RWPE2 (cell line): ENCODE data around the gene SLC5A2.

ENCODE experiments used
- ATAC-seq: fragments of 200-7000 bp; cut with Tn5 transposase; 3 replicates; pipeline ENCODE4 v1.9.1; 2021; ENCODE audit warnings: low read depth
- DNase-seq: peaks from one replicate; pipeline ENCODE4 v3.0.0-alpha.2; 2020; ENCODE audit warnings: low spot score
- H3K27ac ChIP-seq: fragments of 450-650 bp; 2 replicates; pipeline ENCODE4 v1.5.1; 2017; ENCODE audit warnings: mild to moderate bottlenecking; ENCODE audit not compliant: poor library complexity, severe bottlenecking
- H3K27me3 ChIP-seq: fragments of 250-450 bp; sonication (Bioruptor Pico); 2 replicates; pipeline ENCODE4 v1.5.1; 2021; ENCODE audit warnings: mild to moderate bottlenecking, moderate library complexity; ENCODE audit not compliant: insufficient read depth, poor library complexity, severe bottlenecking
- H3K36me3 ChIP-seq: fragments of 250-450 bp; sonication (Bioruptor Pico); 2 replicates; pipeline ENCODE4 v1.5.1; 2020; ENCODE audit warnings: low read depth, mild to moderate bottlenecking, moderate library complexity
- H3K4me1 ChIP-seq: fragments of 250-450 bp; sonication (Bioruptor Pico); 2 replicates; pipeline ENCODE4 v1.5.1; 2021; ENCODE audit warnings: mild to moderate bottlenecking, moderate library complexity; ENCODE audit not compliant: insufficient read depth, poor library complexity, severe bottlenecking
- H3K4me3 ChIP-seq: fragments of 250-450 bp; sonication (Bioruptor Pico); 2 replicates; pipeline ENCODE4 v1.5.1; 2021; ENCODE audit warnings: mild to moderate bottlenecking, moderate library complexity; ENCODE audit not compliant: severe bottlenecking
- H3K9me3 ChIP-seq: fragments of 250-450 bp; sonication (Bioruptor Pico); 2 replicates; pipeline ENCODE4 v1.5.1; 2021; ENCODE audit warnings: mild to moderate bottlenecking, moderate library complexity; ENCODE audit not compliant: severe bottlenecking
- TF ChIP-seq, protein P1 (sequence below): fragments of 450-650 bp; IDR thresholded peaks from one replicate; pipeline ENCODE4 v1.5.1; 2017; ENCODE audit warnings: mild to moderate bottlenecking, moderate library complexity; ENCODE audit not compliant: poor library complexity, severe bottlenecking

The SLC5A2 gene

GRCh38 chr16:31470615-31471014 is 12.3 kb upstream of the SLC5A2 start:
- TF ChIP-seq, protein P1, sequence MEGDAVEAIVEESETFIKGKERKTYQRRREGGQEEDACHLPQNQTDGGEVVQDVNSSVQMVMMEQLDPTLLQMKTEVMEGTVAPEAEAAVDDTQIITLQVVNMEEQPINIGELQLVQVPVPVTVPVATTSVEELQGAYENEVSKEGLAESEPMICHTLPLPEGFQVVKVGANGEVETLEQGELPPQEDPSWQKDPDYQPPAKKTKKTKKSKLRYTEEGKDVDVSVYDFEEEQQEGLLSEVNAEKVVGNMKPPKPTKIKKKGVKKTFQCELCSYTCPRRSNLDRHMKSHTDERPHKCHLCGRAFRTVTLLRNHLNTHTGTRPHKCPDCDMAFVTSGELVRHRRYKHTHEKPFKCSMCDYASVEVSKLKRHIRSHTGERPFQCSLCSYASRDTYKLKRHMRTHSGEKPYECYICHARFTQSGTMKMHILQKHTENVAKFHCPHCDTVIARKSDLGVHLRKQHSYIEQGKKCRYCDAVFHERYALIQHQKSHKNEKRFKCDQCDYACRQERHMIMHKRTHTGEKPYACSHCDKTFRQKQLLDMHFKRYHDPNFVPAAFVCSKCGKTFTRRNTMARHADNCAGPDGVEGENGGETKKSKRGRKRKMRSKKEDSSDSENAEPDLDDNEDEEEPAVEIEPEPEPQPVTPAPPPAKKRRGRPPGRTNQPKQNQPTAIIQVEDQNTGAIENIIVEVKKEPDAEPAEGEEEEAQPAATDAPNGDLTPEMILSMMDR = no peak
- ATAC-seq (no peak), DNase-seq (no peak)
- Histone ChIP-seq H3K9me3 (no peaks in the 10 kb centered on the region), H3K36me3 (peaks cover 26% of the 10 kb centered on the region), H3K4me3 (no peak overlapping the region), H3K27me3 (no peaks in the 10 kb centered on the region), H3K27ac (peak overlapping the region; percentile 92), H3K4me1 (peaks cover 9% of the 10 kb centered on the region)

DNA sequence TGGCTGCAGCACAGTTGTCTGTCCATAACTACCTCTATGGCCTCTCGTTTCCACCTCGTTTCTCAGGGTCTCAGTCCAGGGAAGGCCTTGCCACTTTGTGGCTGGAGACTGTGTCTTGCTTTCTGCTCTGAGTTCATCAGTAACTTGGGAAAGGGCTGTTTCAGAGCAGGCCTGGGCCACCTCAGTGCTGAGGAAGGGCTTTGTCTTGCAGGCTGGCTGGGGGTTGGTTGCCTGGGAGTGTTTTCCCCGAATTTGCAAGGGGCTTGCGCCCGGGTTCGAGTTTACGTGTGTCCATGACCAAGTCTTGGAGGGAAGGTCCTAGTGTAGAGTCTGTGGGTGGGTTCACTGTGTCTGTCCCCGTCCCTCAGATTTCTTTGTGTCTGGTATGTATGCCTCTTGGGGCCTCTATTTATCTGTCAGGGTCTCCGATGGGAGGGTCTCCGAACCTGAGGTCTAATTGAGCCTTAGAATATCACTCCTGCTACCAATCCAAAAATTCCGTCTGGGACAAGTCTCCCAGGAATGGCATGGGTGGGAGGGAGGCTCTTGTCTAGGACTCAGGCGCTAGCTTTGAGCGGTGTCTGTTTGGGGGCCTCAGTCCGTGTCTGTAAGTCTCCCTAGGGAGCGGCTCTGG is 11.6 kb upstream of the SLC5A2 start:
- ATAC-seq (no peak), DNase-seq (no peak)
- H3K4me1 ChIP-seq = peaks cover 9% of the 10 kb centered on the region
- H3K27me3 ChIP-seq = no peaks in the 10 kb centered on the region
- peak overlapping the region; percentile 58 for H3K4me3 ChIP-seq
- no peaks in the 10 kb centered on the region for H3K9me3 ChIP-seq
- peak overlapping the region; percentile 92 for H3K27ac ChIP-seq
- TF ChIP-seq, protein P1 = no peak
- H3K36me3 ChIP-seq = peaks cover 31% of the 10 kb centered on the region

DNA sequence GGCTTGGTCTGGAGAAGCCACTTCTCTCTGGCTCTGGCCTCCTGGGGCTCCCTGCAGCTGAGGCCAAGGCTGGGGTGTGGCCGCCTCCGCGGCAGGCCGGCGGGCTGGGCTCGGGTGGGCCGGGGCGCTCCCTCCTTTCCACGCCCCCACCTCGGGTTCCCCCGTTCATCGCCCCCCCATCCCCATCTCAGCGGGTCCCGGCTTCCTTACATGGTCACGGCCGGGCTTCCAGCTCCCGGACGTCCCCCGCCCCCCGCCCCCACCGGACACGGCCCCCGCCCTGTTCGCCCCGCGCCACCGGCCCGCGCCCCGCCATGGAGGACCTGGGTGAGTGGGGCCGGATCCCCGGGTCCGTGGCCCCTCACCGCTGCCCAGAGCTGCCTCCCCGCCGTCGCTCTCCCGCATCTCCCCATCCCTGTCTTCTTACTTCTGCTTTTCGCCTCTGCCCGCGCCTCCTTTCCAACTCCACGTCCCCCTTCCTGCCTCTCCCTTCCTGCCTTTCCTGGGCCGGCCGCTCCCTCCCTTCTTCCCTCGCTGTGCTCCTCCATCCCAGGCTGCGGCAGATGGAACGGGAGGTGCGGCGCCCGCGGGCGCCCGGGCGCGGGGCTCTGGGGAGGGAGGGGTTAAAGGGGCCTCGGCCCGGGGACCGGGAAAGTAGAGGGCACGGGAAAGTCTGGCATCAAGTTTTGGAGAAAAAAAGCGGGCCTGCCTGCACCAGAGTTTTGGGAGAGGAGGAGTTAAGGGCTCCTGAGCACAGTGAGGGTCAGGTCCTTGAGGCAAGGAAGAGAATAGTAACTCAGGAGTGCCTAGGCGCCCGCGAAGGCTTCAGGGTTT is 10.8 kb upstream of the SLC5A2 start, which contains the start of gene TGFB1I1:
TGFB1I1 (plus strand) TSS at position 278 of the 834 bp plus-strand sequence; CDS start at position 315, 37 bp downstream.
- ATAC-seq (peak; percentile 67), DNase-seq (no peak)
- H3K9me3 ChIP-seq = no peaks in the 10 kb centered on the region
- peak within 1 kb of the TSS; percentile 92 for H3K27ac ChIP-seq
- H3K27me3 ChIP-seq = no peaks in the 10 kb centered on the region
- peaks cover 35% of the 10 kb centered on the region for H3K36me3 ChIP-seq
- H3K4me1 ChIP-seq = peaks cover 9% of the 10 kb centered on the region
- TF ChIP-seq, protein P1 = no peak
- H3K4me3 ChIP-seq = peak within 1 kb of the TSS; percentile 58

DNA sequence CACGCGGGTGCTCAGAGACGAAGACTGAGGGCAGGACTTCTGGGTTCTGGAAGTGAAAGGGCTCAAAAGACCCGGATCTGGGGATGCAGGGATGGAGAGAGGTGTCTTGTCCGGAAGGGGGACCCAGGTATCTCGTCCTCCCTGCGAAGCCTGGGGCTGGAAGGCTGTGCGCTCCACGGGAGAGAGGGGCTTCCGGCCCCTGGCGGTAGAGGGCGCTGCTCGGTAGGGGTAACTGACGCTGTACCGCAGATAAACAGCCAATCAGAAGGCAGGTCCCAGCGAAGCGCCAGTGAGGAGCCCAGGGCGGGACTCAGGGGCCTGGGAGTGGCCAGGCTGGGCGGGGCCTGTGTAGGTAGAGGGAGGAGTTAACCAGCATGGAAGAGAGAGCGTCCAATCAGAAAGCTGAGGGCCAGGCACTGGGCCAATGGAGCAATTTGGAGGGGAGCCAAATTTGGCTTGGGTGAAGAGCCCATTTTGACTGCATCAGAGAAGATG is 10.2 kb upstream of the SLC5A2 start:
- peak; percentile 93 for DNase-seq
- Histone ChIP-seq H3K9me3 (no peaks in the 10 kb centered on the region), H3K27ac (peak overlapping the region; percentile 92), H3K4me3 (peak overlapping the region; percentile 58), H3K27me3 (no peaks in the 10 kb centered on the region), H3K4me1 (peaks cover 9% of the 10 kb centered on the region), H3K36me3 (peaks cover 41% of the 10 kb centered on the region)
- peak; percentile 89 for ATAC-seq
- TF ChIP-seq, protein P1 = peak; percentile 89
